GM19397 (cell line): Measurements from ENCODE around the gene KCNK17.

Source experiments
- ATAC-seq: cut with Tn5 transposase; IDR thresholded peaks from one replicate; pipeline ENCODE4 v1.9.1; 2021; ENCODE audit warnings: mild to moderate bottlenecking, moderate library complexity; ENCODE audit not compliant: unreplicated experiment

Gene KCNK17

DNA sequence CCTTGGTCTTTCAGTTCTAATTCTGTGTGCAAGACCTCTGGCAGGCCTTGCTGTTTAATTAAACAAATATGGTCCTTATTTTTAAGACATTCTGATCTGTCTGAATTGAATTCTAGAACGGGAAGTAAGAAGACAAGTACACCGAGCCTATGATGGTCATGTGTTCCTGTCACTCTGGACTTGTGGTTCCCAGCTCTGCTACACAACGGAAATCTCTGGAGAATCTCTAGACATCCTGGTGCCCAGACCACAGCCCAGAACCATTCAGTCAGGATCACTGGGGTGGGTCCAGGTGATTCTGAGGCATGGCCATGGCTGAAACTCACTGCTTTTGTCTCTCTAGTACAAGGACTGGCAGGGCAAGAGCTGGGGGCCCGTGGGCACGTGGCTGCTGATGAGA lies 24.2 kb upstream of the KCNK17 start:
- ATAC-seq: no peak

DNA sequence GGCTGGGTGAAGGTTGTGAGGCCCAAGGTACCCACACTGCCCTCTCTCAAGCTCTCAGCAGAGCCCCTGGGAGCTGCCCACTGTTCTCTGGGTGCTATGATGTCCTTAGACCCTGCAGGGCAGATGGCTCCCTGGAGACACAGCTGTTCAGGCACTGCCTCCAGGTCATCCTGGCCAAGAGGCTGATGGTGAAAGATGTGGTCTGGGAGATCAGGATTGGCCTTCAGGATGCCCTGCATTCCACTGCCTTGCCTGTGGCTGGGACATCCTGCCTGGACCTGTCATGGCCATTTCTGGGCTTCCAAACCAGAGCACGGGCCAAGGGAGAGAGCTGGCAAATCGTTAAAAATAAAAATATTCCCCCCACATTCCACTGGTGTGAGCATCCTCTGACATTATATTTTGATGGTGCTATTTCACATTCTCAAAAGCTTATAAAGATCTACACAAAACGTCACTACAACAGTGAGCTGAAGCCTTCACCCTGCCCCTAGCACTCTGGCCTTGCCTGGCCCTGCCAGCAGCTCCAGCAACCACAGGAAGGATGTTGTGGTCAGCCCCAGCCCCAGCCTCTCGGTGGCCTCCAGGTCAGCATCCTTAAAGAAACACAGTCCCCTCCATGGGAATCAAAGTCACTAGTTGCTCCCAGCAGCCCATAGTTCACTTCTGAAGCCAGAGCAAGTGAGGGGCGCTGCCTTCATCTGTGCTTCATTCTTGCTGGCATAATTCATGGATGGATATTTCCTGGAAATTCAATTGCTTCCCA lies 21.7 kb upstream of the KCNK17 start:
- ATAC-seq: no peak

DNA sequence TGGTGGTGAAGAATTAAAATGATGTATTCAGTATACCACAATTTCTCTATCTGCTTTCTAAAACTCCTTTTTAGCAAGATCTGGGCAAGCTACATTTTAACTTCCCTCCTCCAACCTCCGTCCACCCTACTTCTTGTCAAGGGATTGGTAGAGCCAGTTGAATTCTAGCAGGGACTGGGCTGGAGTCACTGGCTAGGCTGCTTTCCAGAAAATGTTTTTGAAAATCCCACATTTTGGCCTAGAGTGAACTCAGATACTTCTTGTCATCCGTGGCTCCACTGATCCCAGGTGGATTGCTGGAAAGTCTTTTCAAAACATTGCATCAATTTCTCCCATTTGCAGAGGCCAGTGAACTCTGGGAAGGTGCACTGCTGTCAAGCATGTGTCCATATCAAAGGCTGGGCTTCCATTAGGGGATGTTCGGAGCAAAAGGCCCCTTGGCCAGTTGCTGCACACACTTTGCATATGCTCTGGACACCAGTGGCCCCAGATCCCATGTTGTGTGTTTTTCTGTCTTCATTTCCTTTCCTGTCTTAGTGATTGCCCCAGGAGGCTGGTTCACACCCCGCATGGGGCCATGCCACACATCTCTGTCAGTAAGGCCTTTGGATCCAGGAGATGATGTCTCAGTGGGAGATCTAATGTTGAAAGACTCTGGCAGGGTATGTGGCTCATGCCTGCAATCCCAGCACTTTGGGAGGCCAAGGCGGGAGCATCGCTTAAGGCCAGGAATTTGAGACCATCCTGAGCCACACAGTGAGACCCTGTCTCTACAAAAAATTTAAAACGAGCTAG lies 19.6 kb upstream of the KCNK17 start:
- no peak for ATAC-seq

DNA sequence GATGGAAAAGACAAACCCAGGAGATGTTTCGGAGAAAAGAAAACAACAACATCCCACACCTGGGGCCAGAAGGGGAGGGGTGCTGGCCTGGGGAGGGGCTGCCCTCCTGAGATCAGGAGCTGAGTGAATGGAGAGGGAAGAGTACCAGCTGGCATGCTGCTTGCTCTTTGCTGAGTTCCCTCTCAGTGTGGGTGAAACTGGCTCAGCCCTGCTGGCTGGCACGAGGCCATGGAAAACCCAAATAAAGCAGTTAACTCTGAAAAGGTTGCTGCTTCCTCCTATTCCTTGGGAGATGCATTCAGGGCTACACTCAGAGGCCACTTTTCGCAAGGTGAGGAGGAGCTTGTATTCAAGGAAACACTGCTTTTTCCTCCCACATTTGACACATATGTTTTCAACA lies 16.3 kb upstream of the KCNK17 start:
- peak; percentile 17 for ATAC-seq

DNA sequence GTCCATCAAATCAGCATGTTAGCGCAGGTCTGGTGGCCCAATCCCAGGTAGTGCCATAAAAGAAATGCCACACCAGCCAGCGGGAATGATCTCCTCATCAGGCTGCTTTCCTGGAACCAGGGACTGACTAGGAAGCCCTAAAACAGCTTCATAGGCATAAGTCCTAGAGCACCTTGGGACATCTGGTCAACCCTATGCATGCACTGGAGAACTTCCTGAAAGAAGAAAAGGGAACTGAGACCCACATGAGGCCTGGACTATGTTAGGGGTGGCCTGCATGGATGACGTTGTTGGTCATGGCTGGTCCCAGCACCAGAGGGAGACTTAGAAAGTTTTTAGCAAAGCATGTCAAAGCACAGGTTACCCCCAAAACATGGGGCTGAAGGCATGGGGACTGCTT lies 15.8 kb upstream of the KCNK17 start:
- peak; percentile 68 for ATAC-seq

DNA sequence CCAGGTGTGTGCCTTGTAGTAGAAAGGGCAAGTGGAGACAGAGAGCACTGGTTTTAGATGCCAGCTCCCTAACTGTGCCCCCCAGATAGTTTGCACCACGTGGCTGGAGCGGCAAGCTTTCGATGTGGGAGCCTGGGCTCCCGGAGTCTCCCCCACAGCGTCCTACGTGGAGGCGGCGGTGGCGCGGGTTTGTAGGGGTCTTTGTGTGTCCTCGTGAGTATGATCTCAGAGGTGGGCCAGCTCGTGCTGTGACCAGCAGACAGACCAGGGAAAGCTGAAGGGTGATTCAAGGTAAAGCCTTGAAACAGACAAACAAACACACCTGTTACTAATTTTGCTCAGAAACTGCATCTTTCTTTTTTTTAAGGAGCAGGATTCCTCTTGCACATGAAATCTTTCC lies 13.8 kb upstream of the KCNK17 start:
- no peak for ATAC-seq

DNA sequence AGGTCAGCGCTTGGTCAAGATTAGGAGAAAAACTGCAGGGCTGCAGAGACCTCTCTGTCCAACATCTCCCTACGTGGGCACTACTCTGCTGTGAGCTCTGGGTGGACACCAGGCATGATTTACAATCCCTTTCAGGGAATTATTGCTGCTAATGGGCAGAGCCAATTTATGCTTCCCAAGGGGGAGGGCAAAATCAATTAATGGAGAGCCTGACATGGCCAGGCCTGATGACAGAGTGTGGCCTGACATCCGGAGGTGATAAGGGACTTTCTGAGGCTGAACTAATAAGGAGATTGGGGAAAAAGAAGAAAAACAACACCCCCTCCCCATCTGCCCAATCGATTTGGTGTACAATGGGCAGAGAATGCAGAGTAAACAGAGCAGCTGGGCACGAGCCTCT lies 13.3 kb upstream of the KCNK17 start:
- ATAC-seq: no peak

DNA sequence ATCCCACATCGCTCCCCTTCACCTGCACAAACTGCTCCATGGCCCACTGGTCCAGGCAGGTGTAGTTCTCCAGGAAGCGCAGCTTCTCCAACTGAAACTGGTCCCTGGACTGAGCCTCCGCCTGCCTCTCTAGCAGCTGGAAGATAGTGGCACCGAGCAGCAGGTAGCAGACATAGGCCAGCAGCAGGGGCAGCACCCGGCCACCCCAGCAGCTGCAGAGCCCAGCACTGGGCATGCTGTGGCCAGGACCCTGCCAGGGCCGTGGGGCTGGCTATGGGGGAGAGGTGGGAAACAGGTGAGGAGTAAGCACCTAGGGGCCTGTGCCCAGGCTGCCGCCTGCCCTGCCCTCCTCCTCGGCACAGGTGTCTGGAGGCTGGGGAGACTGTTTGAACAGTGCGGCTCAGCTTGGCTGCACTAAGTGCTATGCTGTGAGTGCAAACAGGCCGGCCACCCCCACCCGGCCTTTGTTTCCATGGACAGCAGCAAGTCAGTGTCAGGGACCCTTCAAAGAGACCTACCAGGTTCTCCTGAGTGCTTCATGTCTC lies 8.2 kb upstream of the KCNK17 start, which contains the start of gene KCNK16:
Gene KCNK16, minus strand, starts transcription at position 397 of the 545 bp plus-strand sequence. Its CDS starts 162 bp downstream, at position 235.
- ATAC-seq: no peak

DNA sequence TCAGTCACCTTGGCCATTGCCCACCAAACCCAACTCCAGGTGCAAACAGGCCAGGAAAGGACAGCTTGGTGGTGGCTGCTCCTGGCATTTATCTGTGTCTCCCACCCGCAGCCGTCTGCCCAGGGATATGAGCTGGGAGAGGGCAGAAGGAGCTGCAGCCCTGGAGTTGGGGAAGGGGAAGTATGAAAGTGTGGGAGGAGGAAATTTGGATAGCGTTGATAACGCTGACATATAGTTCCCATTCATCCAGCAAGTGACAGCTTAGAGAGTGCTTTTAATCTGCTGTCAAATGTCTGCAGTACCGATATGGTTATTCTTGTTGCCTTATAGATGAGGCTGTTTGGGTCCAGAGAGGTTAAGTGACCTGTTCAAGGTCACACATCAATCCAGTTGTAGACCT lies 7.5 kb upstream of the KCNK17 start:
- no peak for ATAC-seq

DNA sequence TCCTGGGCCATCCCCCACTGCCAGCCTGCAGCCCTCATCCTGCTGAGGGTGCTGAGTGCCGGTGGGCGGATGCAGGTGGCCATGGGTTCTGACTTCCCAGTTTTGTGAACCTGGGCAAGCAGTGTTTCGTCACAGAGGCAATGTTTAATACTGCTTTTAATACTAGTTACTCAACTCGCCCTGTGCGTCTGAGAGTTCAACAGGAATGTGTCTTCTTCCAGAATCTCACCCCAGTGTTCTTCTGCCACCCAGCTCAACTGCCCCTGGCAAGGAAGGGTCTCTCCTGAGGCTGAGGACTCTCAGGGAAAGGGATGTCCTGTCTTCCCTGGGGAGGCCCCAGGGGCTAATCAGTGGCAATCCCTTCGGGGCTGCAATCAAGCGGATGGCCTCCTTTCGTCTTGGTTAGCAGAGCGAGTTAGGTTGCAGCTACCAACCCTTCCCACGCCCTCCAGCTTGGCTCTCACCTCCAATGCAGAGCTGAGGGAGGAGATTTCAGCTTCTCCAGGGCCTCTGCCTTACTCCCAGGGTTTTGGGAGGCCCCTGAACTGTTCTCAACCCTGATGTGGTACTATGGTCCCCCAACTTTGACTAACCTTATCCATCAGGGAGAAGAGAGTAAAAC lies 6.3 kb upstream of the KCNK17 start:
- no peak for ATAC-seq

DNA sequence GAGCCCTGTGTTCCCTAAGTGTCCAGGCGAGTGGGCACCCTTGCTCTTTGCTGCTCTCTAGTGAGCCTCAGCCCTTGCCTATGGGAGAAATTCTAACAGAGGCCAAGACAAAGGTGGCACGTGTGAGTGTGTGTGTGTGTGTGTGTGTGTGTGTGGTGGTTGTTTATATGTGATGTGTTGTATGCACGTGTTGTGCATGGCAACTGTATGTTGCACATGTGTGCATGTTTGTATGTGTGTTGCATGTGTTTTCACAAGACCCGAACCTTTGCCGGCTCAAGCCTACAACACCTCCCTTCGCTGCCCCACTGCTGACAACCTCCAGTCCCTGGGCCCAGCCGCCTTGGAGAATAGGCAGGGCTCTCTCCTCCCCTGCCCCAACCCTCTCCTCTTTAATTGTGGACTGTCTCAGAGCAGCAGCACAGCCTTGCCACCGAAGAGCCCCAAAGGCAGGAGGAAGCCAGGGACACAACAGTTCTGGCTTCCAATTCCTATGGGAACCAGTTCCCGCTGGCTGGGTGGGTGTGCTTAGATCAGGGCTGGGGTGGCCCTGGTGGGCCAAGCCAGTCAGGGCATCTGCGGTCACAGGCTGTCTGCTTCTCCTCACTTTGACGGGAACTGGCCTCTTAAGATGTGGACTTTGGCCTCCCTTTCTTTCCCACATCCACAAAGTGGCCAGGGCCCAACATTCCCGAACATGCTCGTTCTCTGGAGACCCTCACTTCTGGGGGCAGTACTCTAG lies 5.6 kb upstream of the KCNK17 start:
- ATAC-seq: no peak

DNA sequence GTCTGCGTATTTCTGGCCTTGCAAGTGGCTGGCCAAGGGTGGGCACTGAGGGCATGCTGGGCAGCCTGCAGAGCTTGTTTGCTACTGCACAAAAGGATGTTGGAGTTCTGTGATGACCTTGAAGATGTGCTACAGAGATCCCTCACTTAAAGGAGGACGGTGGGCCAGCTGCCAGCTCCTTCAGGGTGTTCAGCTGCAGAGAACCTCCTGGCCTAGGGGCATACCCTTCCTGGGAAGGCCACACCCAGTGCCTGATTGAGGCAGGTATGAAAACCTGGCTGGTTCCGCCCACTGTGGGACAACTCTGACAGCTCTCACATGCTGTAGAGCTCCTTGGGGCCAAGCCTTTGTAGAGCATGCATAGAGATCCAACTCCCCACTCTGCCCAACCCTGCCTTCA lies 3.0 kb upstream of the KCNK17 start:
- no peak for ATAC-seq

DNA sequence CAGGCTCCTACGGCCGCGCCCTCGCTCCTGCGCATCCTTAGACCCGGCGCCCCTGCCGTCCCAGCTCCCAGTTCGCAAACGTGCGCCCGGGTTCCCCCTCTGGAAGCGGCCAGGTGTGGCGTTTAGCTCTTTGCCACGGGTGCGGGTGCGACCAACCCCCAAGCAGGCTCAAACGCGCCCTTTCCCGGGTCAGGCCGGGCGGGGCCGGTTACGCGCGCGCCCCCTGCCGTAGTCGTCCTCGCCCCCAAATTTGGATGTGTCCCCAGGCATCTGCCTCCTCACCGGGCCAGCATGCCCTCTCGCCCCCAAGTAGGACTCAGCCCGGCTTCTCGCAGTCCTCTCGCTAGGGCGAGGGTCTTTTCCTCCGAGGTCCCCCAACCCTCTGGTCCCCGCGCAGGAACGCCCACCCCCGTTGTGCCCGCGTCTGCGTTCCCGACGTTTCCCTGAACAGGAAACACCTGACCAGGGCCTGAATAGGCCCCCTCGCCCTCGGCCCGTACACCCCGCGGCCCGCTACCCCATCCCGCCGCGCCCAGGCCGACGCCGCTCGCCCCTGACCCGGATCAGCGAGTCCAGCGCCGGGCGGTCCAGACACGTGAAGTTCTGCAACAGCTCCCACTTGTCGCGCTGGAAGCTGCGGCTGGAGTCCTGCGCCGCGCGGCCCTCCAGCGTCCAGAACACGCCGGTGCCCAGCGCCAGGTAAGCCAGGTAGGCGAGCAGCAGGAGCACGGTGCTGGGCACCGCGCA lies 520 bp downstream of the KCNK17 start:
- no peak for ATAC-seq

DNA sequence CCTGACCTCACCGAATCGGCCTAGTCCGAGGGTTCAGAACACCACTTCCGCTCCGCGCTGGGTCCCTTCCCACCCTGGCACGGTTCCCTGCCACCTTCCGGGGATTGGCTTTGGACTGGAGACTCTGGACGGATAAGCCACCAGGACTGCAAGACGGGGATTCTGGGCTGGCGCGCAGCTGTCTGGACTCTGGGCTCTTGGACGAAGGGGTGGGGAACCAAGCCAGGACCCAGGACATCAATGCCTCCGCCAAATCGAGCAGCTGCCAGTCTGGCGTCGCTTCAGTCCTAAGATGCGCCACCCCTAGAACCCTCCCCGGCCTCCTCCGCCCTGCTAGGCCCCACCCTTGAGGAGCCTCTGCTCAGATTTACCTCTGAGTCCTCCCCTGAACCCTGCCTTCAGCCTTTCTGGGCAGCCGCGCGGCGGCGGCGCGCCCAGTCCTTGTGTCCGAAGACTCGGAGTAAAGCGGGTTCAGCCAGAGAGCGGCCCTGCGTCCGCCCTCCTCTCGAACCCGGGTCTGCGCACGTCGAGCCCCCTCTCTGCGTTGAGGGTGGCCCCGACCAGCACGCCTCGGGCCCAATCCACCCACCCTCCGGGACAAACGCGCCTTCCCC lies 1.2 kb downstream of the KCNK17 start:
- no peak for ATAC-seq

DNA sequence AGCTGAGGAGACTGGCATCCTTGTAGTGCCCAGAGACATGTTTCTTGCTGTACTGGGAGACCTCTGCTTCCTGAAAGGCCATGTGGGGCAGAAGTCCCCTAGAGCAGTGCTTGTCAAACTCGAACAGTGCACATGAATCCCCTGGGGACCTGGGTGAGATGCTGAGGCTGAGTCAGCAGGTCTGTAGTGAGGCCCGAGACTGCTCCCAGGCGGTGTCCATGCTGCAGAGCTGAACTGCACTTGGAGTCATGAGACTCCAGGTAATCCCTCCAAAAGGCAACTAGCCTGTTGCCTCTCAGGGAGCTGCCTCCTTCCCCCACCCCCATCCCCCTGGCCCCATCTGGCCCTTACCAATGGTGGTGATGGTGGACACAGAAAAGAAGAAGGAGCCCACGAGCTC lies 3.7 kb downstream of the KCNK17 start:
- no peak for ATAC-seq

DNA sequence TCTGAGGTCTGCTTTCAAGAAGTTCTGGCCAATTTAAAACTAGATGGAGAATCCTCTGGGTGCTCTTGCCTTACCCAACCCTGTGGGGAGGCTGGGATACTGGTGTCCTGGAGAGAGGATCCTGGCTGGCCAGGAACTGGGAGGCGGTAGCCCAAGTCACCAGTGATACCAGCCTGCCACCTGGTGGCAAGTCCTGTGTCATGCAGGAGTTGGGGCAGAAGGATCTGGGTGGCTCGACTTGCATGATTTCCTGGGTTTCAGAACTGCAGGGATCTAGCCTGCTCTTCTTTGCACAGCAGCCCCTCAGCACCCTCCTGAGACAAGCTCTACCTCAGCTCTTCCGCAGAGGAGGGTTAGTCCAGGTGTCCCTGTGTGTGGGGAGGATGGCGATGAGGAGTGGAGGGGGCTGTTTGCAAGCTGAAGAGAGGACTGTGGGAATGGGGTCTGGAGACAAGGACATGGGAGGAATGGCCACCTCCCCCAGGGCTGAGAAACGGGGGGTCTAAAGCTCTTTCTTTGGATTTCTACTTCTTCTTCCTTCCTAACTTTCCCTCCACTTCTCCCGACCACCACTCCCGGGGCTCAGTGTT lies 4.2 kb downstream of the KCNK17 start:
- no peak for ATAC-seq

DNA sequence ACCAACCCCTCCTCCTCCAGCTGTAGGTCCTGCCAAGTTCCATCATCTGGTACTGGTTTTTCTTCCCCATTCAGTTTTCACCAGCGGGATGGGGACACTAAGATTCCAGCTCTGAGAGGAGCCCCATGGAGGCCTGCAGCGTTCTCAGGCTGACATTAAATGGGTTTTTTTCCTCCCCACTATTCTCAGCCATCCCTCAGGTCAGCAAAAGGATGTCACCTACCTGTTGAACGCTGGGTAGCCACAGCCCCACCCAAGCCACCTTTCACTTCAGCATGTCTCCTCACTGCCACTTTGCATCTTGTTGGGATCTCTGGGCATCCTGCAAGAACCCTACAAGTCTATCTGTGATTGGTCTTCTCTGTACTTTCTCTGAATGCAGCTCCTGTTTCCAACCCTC lies 6.8 kb downstream of the KCNK17 start:
- ATAC-seq: no peak

DNA sequence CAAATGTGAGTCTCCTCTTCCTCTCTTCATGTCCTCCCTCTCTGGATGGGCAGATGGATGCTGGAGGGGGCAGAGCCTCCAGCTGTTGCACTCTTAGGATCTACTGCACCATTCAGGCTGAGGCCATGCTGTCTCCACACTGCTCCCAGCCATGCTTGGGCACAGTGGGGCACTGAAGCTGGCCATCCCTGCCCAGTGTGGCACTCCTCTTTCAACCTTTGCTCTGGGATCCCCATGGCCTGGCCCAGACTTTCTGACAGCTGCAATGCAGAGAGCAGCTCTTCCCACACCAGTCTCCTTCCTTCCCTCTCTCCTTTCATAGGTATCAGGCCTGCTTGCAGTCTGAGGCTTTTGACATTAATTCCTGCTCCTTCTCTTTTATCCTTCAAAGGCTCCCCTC lies 9.3 kb downstream of the KCNK17 start:
- no peak for ATAC-seq

DNA sequence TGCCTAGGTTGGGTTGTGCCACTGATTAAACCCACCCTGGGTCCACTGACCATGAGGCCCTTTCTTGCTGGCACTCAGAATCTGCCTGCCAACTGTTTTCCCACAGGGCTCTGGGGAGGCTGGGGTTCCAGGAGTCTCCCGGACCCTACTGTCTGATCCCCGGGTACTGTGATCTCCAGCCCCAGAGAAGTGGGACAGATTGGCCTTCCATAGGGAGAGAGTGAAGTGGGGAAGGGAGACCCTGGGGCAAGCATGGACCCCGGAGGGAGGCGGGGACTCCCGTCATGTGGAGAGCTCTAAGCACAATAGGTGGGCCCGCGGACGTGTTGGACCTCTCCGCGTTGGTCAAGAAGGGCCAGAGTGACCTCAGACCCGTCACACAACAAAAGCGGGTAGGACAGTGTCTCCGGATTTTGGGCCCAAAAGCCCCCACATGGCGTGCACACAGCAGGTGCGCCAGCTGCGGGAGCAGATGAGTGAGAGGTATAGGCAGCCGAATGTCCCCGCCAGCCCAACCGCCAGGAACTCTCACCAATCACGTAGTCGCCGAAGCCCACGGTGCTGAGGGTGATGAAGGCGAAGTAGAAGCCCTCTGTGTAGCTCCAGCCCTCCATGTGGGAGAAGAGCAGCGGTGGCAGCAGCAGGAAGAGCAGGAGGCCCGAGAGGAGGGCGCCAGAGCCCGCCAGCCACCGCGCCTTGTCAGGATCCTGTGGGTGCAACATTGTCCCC lies 10.6 kb downstream of the KCNK17 start:
- ATAC-seq: peak; percentile 16
